Measurements from ENCODE around the gene SYNM.
A peak's percentile ranks its signal among the peaks of the same experiment; 100 is the strongest.

Gene SYNM

DNA sequence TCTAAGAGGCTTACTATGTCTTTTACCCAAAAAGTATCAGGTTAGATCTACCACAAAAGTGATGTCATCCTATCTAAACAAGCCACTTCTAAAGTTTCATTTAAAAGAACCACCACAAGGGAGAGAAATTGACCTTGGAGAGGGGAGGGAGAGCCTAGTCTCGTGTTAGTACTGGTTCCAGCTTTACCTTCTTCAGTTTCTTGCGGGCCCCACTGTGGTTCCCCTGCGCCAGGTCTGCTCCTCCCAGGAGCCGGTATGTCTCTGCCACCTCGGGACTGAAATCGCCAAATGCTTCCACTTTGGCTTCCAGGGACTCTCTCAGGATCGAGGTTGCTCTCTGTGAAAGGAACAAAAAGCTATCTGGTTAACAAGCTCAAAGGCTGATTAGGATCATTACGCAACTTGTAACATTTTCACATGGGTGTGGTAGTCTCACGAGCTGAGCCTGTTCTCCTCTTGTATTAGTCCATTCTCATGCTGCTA, 51.1 kb downstream of the SYNM start:
- no peak overlapping the region for H3K27ac ChIP-seq
- peak; percentile 27 for DNase-seq (ENCODE audit: low read depth, low spot score)

DNA sequence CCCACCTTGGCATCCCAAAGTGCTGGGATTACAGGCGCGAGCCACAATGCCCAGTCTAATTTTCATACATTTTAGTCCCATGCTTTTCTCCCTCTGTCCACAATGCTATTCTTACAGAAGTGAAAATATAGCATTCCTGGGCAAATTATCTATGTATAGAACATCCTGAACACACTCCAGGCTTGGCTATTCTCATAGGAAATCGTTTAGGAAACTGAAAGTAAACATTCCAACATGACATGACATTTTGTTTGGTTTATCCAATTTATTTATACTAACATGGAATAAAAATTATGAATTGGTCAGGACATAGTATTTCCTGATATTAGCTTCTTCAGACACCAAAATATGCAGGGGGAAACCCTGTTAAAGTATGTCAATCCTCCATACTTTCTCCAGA, 52.6 kb downstream of the SYNM start:
- H3K27ac ChIP-seq: no peak overlapping the region
- DNase-seq (ENCODE audit: low read depth, low spot score): no peak

DNA sequence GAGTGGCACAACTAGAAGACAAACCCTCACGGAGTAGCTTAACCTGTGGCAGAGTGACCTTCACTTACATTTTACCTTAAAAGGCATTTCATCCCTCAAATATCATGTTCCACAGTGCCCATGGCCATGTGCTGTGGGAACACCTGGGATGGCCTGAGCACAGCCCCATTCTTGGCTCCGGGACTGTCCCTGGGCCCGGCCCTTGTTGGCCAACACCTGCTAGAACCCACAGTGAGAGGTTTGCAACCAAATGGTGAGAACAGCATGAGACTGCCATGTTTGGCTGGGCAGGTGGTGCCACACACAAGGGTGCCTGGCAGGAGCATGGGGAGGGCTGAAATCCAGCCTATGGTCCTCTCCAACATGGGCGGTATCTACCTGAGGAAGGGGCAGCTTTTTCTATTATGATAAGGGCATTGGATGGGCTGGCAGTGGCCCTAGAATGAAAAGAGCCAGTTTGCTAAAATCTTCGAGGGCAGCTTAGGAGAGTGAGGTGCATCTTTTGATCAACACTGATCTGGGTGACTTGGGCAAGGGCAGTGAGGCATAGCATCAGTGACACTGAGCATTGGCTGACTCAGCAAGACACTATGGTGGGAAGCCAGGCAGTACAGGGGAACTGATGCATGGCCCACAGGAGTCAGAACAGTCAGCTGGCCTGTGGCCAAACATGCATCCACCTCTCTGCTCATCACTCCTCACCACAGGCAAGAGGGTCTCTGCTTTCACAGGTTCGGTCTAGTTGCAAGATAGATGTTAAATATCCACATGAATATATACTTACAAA, 53.9 kb downstream of the SYNM start:
- no peak overlapping the region for H3K27ac ChIP-seq
- no peak for DNase-seq (ENCODE audit: low read depth, low spot score)

DNA sequence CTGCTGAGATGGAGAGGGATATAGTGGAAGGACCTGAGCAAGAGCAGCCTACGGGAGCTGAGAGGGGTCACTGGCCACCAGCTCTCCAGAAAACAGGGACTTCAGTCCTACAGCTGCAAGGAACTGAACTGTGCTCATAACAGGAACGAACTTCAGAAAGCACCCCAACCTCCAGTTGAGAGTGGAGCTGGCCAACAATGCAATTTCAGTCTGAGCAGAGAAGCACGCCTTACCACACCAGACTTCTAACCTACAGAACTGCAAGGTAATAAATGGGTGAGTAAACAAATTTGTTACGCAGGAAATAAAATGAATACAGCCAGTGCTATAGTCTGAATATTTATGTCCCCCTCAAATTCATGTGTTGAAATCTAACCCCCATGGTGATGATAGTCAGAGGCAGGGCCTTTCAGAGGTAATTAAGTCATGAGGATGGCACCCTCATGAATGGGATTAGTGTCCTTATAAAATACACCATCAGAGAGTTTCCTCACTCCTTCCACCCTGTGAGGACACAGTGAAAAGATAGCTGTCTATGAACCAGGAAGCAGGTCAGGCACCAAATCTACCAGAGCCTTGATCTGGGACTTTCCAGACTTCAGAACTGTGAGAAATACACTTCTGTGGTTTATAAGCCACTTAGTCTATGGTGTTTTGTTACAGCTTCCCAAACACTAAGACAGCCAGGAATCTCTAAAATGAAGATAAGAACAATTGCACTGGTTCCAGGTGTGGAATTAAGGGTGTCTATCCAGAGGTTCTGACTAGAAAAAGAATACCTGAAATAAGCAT, 58.6 kb downstream of the SYNM start:
- H3K27ac ChIP-seq: no peak overlapping the region
- no peak for DNase-seq (ENCODE audit: low read depth, low spot score)

DNA sequence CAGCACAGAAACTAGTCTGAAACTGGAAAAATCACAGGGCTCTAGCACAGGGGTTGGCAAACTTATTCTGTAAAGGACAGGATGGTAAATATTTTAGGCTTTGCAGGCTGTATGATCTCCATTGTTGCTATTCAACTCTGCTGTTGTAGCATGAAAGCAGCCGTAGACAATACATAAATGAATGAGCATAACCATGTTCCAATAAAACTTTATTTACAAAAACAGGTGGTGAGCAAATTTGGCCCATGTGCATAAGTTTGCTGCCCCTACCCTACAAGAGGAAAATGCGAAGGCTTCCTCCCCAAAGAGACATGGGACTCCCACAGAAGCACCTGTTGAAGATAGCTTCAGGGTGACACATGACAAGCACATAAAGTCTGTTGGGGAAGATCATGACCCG, 59.2 kb downstream of the SYNM start:
- no peak for DNase-seq (ENCODE audit: low read depth, low spot score)
- H3K27ac ChIP-seq: no peak overlapping the region

DNA sequence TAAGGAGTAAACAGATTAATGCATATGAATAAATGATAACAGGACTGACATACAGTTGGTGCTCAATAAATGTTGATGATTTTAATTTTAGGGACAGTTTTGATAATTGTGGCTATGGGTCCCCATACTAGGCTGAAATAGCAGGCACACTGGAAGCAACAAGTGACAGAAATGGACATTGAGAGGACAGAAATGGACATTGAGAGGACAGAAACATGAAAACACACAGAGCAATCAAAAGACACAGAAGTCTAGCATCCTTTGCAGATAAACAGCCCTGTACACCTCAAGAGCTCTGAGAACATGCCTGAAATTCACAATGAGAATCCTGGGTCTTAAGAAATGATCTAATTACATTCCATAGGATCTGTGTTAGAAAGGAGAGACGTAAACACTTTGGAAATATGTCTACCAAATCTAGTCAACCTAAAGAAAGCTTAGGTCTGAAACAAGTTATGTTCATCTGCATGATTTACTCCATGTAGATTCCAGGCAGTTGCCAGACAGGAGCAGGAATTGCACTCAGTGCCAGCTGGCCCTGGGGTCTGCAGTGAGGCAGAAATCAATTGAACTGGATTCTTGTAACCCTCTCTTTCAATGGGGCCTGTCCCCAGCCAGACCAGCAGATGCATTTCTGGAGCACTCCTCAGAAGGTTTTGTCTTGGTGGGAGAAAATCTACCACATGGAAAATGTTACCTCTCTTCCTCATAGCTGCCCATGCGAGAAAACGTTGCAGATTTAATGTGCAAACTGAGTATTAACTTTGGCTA, 60.3 kb downstream of the SYNM start:
- no peak overlapping the region for H3K27ac ChIP-seq
- DNase-seq (ENCODE audit: low read depth, low spot score): no peak

DNA sequence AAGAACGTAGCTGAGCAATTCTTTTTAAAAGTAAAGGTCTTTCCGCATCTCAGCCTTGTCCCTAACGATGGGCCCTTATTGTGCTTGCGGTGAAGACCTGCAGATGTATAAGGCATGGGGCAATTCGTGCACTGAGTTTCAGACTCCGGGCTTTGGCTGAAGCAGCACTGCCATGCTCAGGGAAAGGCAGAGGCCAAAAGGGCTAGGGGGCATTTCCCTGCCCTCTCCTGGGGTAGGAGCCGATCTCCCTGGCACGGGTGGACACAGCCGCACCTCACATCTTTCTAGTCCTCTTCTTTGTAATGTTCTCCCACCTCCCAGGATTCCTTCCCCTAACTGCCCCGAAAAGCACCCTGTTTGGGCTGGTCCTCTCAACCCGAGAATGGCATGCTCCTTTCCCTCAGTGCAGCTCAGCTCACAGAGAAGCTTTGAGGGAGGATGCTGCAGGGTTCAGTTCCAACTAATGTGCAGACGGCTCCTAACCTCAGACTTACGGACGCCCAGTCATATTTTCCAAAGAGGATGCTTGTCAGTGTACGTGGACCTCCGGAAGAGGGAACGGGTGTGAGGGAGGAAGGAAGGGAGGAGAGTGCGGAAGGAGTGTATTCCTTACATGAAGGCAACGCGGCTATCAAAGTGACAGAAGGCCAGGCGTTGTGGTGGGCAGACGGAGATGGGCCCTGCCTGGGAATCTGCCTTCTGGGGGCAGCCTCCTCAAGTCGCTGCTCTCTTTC, 61.2 kb downstream of the SYNM start:
- DNase-seq (ENCODE audit: low read depth, low spot score): no peak
- H3K27ac ChIP-seq: no peak overlapping the region

DNA sequence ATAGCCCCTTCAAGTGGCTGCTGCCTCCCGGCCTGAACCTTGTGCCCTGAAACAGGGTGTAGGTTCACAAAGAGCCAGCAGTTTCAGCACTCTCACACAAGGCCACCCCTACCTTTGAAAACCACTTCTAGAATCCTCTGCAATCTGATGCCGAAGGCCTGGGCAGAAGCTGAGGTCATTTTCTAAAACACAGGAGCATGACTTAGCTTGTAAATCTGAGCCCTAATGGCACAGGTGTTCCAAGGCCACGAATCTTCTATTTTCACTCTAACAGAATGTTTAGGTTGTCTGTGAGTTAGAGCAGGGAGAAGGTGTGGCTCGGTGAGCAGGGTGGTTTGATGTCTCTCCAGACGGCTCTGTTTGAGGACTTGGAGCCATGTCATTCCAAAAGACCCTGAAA, 62.3 kb downstream of the SYNM start:
- no peak overlapping the region for H3K27ac ChIP-seq
- no peak for DNase-seq (ENCODE audit: low read depth, low spot score)

DNA sequence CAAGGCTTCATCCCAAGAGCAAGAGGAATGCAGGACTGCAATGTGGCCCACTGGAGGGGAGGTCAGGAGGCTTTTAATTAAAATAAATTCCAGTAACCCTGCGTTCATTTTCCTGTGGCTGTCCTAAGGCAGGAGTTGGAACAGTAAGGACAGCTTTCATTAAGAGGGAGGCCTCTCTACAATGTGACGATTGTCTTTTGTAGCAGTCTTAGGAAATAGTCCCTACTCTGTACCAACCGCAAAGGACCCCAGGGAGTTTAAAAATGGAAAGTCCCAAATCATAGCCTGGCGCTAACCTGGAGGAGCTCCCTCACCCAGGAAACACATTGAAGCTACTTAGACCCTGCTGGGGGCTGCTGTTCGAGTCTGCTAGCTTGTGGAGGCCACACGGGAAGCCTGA, 62.8 kb downstream of the SYNM start:
- DNase-seq (ENCODE audit: low read depth, low spot score): no peak
- no peak overlapping the region for H3K27ac ChIP-seq

DNA sequence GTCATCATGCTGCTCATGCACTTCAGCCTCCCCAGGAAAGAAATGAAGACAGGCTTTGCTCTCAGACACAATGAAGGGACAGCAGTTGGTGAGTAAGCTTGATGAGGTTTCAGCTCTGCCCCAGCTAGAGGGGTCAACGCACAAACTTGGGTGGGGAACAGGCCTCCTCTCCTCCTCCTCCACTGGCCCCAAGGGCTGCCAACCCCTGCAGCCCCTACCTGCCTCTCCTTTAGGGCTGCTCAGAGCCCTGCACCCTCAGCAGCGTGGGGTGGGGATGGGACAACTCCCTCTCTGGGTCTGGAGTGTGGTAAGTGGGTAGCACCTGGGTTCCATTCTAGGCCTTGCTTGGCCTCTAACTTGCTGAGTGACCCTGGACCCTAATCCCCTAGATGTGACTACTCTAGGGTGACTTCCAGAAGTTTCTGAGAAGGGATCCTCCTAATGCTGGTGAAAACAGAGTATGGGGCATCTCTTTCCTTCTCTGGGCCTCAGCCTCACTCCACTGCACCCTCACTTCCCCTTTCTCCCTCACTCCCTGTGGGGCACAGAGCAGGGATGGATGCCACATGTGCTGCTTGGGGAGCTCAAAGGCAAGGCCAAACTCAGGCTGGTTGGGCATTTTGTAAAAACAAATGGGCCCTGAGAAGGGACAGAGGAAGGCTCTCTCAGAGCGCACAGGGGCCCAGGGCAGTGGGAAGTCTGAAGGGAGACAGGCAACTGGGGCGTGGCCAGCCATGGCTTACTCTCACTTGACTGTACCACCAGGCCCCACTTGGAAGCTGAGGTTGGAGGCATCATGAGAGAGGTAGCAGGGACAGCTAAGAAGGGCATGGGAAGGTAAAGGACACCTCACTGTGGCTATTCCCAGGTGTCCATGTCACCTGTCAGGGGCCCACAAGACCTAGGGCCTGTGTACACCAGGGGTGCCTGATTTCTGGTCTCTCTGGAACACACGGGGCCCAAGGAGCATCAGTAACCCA, 64.0 kb downstream of the SYNM start:
- no peak for DNase-seq (ENCODE audit: low read depth, low spot score)
- H3K27ac ChIP-seq: no peak overlapping the region

DNA sequence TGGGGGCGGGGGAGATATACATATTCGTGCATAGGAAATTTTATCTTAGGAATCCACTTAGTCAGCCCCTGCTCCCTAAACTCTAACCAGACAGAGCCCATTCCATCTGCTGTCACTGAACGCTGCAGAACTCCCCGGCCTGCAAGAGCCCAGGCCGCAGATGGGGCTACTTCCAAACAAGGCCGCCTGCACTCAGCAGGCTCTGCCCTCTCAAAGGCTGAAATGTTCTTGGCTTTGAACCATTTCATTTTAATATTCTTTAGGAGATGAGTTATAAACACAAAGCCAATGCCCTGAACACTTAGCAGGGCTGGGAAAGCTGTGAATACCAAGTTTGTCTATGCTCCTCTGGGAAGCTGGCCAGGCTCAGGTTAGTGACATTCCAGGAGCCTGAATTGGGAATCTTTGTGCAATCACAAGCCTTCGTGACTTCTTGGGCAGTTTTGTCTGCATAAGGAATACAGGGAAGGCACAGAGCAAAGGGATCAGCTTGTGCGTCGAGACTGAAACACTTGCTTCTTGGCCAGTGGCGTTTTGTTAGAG, 65.0 kb downstream of the SYNM start:
- no peak for DNase-seq (ENCODE audit: low read depth, low spot score)
- H3K27ac ChIP-seq: no peak overlapping the region

DNA sequence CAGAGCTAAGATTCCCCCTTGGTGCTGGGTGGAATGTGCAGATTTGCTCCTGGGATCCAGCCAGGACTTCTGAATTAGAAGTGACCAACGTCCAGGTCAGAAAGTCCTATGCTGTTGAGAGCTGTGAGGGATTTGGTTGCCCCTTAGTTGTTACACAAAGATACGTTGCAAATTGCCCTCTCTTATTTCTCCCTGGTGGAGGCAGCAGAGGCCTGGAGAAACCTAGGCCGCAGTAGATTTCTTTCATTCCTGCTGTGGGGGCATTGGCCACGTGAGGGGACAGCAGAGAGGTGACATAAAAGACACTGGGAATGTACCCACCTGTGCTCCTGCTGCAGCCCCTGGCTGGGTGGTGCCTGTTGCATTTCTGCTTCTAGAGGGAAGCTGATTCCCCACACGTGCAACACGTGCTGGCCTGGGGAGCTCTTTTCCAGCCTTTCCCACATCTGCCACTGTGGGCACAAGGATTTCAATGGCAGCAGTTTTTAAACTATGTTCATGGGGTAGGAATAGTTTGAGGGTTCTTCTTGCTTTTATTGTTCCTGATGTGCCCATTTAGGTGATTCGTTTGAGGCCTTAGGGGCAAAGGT, 65.7 kb downstream of the SYNM start:
- H3K27ac ChIP-seq: no peak overlapping the region

DNA sequence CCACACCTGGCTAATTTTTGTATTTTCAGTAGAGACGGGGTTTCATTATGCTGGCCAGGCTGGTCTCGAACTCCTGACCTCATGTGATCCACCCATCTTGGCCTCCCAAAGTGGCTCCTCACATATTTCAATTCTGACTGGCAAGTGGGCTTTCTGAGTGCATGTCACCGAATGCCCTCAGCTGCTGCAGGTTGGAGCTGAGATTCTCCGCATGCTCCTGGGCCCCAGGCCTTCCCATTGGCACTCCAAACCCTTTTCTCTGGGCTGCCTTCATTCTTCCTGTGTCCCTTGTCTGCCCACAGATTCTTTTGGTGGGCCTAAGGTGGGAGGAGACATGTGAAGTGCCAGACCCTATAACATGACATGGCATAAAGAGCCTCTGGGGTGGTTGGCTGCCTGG, 67.3 kb downstream of the SYNM start:
- H3K27ac ChIP-seq: no peak overlapping the region
- no peak for DNase-seq (ENCODE audit: low read depth, low spot score)

More for the DNA sequence above, 65.7 kb downstream of the SYNM start:
- DNase-seq (ENCODE audit: low read depth, low spot score): no peak

DNA sequence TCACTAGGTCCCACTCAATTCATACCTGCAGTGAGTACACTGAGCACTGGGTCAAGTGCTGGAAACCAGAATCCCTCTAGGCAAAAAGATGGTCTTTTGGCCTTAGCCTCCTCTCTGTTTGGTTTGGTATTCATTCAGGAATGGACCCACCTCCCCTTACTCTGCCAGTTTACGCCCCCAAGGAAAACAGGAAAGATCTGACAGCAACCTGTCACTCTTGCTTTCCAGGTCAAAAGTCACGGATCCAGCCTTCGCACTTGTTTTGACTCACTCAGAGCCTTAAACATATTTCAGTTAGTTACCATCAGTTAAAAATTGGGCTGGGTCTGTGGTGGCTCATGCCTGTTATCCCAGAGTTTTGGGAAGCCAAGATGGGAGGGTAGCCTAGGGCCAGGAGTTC, 68.1 kb downstream of the SYNM start:
- no peak for DNase-seq (ENCODE audit: low read depth, low spot score)
- no peak overlapping the region for H3K27ac ChIP-seq

DNA sequence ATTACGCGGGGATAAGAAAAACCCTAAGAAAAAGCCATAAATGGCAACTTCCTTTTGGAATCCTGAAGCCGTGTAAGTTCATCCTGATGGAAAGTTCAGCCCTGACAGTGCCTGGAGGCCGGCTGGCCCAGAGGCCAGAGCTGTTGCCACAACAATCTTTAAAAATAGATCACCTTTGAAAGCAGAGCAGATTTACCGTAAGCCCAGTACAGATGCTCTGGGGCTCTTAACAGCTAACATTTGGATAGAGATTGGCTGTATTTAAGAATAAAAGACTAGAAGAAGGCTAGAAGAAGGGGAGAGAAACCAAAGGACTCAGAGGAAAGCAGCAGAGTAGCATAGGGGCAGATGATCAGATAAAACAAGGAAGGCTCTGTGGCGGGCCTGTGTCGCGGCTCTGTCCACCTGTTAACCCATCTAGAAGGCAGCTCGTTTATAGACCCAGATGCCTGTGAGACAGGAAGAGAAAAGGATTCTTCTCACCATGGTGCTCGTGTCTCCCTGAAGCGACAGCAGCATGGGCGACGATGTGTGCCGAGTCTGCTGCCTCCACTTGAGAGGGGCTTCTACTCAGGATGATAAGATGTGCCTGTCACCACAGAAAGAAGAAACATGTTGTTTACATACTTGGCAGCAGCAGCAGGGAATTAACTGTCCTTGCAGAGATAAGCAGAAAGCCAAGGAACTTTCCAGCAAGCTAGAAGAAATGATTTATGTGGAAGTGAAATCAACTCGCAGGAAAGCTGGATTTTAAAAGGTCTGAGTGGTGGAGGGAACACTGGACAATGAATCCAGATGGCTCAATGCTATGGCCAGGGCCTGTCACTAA, 69.9 kb downstream of the SYNM start:
- no peak for DNase-seq (ENCODE audit: low read depth, low spot score)
- no peak overlapping the region for H3K27ac ChIP-seq

DNA sequence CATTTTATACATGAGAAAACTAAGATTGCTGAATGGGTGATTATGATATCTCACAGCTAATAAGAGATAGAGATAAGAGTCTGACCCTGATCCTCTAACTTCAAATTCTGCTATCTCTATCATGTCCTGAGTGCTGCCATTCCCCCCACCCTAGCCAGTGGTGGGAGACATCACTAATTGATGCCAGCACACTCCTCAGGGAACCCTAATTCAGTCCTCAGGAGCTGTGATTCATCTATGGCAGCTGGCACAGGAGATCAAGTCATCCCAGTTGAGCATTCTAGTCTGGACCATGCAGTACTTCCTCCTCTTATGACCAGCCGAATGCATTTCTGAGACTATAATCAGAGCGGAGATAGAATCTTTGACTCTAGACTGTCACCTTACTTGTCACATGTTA, 71.9 kb downstream of the SYNM start:
- no peak overlapping the region for H3K27ac ChIP-seq
- DNase-seq (ENCODE audit: low read depth, low spot score): no peak

DNA sequence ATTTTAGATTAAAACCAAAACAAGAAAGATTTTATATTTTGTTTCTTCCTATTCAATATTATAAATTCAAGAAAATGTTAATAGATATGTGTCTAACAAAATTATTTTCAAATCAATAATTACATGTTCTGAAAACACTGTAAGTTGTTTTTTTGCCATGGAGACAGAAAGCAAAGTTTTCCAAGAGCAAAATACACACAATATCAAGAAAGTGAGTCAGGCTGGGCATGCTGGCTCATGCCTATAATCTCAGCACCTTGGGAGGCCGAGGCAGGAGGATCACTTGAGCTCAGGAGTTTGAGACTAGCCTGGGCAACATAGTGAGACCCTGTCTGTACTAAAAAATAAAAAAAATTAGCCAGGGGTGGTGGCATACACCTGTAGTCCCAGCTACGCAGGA, 72.8 kb downstream of the SYNM start:
- DNase-seq (ENCODE audit: low read depth, low spot score): no peak
- H3K27ac ChIP-seq: no peak overlapping the region

Data from epithelial cell of prostate (primary cell).